Activated CD4-positive, alpha-beta T cell treated with anti-CD3 and anti-CD28 coated beads, Interleukin-2, amount 10 ng/mL, durations not matched to agents 24 days and 14 days (primary cell): ENCODE measurements around the gene EID1. TPM values are rescaled to one million over a fixed set of nuclear protein-coding genes. Genes with fewer than 3 reads are reported as not detected.
"Not testable (repeated sequence)": the region's sequence is repeated elsewhere in the genome, so short reads cannot be mapped to it uniquely, and the experiment has no call there.

ENCODE experiments used
- DNase-seq: peaks from one replicate; pipeline ENCODE4 v3.0.0; 2022
- H3K27ac Mint-ChIP-seq: one replicate; pipeline ENCODE4 v1.8.0; 2022; ENCODE audit warnings: mild to moderate bottlenecking, mixed read lengths
- H3K27me3 Mint-ChIP-seq: one replicate; pipeline ENCODE4 v1.8.0; 2022; ENCODE audit warnings: mixed read lengths
- H3K36me3 Mint-ChIP-seq: one replicate; pipeline ENCODE4 v1.8.0; 2022; ENCODE audit warnings: low read depth, mild to moderate bottlenecking, mixed read lengths
- H3K4me1 Mint-ChIP-seq: one replicate; pipeline ENCODE4 v1.8.0; 2021; ENCODE audit warnings: mixed read lengths
- H3K4me3 Mint-ChIP-seq: one replicate; pipeline ENCODE4 v1.8.0; 2022; ENCODE audit warnings: mild to moderate bottlenecking, moderate library complexity, mixed read lengths
- H3K9me3 Mint-ChIP-seq: one replicate; pipeline ENCODE4 v1.8.0; 2021; ENCODE audit warnings: mixed read lengths
- intact Hi-C: fragments of 100-400 bp; cut with micrococcal nuclease; formaldehyde crosslinking; loops from one replicate; pipeline ENCODE4 v1.15.1; 2023
- total RNA-seq: library from RNA; stranded (reverse); gene quantifications from 2 replicates; pipeline ENCODE4 v1.2.3, GENCODE V29; 2022

The EID1 gene, protein sequence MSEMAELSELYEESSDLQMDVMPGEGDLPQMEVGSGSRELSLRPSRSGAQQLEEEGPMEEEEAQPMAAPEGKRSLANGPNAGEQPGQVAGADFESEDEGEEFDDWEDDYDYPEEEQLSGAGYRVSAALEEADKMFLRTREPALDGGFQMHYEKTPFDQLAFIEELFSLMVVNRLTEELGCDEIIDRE
- total RNA-seq, result 192 and 209 TPM in 2 replicates

DNA sequence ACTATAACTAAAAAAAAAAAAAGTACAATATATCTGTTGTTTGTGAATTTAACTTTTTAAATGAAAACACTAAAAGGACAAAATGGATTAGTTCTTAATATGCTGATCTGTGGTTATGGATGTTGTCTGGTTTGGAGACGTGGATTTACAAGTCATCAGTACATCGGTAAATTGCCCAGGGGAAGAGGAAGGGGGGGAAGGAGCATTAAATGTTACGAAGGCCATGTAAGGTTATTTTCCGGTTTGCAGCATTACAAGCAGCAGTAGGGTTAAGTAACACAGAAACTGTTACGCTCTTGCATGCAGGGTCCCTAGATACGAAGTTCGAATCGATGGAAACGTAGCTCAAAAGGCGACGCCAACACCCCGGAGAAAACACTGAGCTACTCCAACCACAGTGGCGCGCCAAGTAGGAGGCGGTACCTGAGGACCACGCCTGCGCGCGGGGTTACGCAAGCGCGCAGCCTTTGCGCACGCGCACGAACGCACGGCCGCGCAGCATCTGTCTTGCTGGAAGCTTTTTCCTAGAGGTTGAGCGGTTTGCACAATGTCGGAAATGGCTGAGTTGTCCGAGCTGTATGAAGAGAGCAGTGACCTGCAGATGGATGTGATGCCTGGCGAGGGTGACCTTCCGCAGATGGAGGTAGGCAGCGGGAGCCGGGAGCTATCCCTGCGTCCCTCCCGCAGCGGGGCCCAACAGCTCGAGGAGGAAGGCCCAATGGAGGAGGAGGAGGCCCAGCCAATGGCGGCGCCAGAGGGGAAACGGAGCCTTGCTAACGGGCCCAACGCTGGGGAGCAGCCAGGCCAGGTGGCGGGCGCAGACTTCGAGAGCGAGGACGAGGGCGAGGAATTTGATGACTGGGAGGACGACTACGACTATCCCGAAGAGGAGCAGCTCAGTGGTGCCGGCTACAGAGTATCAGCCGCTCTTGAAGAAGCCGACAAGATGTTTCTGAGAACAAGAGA, at the start of gene EID1:
EID1 (plus strand) TSS at position 505 of the 966 bp plus-strand sequence; CDS start at position 548, 43 bp downstream.
- Mint-ChIP-seq H3K36me3 (peaks cover 43% of the 10 kb centered on the region), H3K4me3 (peak within 1 kb of the TSS; percentile 97), H3K27me3 (peaks cover 4% of the 10 kb centered on the region), H3K9me3 (no peaks in the 10 kb centered on the region), H3K27ac (peak within 1 kb of the TSS; percentile 99), H3K4me1 (peaks cover 46% of the 10 kb centered on the region)
- peak; percentile 99 for DNase-seq
- intact Hi-C loops, result loop anchor here (1.0 to 5.0 kb wide), 9 partner anchors 15 to 1477 kb away; partner anchors contain the start of genes CEP152, COPS2, GABPB1 and SECISBP2L

DNA sequence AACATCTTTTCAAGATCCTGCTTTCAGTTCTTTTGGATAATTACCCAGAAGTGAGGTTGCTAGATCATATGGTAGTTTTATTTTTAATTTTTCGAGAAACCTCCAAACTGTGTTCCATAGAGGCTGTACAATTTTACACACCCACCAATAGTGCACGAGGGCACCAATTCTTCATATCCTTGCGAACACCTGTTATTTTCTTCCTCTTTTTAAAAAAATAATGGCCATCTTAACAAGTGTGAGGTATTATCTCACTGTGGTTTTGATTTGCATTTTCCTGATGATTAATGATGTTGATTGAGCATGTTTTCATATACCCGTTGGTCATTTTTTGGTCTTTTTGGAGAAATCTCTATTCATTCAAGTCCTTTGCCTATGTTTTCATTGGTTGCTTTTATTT, 49.5 kb upstream of the EID1 start:
- intact Hi-C loops, result no loop called here
- Mint-ChIP-seq H3K27me3 (peaks cover 3% of the 10 kb centered on the region), H3K36me3 (peaks cover 12% of the 10 kb centered on the region), H3K9me3 (peaks cover 7% of the 10 kb centered on the region), H3K4me1 (peaks cover 2% of the 10 kb centered on the region), H3K4me3 (no peak overlapping the region), H3K27ac (no peak overlapping the region)
- DNase-seq, result no peak

DNA sequence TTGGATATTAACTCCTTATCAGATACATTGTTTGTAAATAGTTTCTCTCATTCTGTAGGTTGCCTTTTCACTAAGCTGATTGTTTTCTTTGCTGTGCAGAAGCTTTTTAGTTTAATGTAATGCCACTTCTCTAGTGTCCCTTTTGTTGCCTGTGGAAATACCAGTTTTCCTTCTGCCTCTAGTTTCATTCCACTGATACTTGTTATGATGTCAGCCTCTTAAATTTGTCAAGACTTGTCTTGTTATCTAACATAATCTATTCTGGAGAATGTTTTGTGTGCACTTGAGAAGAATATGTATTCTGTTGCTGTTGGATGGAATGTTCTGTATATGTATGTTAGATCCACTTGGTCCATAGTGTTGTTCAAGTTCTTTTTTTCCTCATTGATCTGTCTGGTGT, 49.0 kb upstream of the EID1 start:
- H3K27ac Mint-ChIP-seq, result no peak overlapping the region
- intact Hi-C loops, result no loop called here
- H3K36me3 Mint-ChIP-seq, result peaks cover 13% of the 10 kb centered on the region
- H3K4me3 Mint-ChIP-seq, result no peak overlapping the region
- H3K4me1 Mint-ChIP-seq, result peaks cover 2% of the 10 kb centered on the region
- H3K27me3 Mint-ChIP-seq, result peaks cover 2% of the 10 kb centered on the region
- DNase-seq, result no peak
- peaks cover 9% of the 10 kb centered on the region for H3K9me3 Mint-ChIP-seq

DNA sequence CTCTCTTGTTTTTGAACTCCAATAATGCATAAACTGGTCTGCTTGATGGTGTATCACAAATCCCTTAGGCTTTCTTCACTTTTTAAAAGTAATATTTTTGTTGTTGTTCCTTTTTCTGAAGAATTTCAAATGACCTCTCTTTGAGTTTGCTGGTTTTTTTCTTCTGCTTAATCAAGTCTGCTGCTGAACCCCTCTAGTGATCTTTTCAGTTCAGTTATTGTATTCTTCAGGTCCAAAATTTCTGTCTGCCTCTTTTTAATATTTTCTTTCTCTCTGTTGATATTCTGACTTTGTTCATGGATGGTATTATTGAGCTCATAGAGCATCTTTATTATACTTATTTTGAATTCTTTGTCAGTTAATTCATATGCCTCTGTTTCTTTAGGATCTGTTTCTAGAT, 45.3 kb upstream of the EID1 start:
- no peak overlapping the region for H3K27ac Mint-ChIP-seq
- H3K27me3 Mint-ChIP-seq, result peaks cover 3% of the 10 kb centered on the region
- peaks cover 11% of the 10 kb centered on the region for H3K9me3 Mint-ChIP-seq
- H3K36me3 Mint-ChIP-seq, result peaks cover 17% of the 10 kb centered on the region
- DNase-seq, result no peak
- H3K4me1 Mint-ChIP-seq, result no peaks in the 10 kb centered on the region
- H3K4me3 Mint-ChIP-seq, result no peak overlapping the region
- intact Hi-C loops, result no loop called here

DNA sequence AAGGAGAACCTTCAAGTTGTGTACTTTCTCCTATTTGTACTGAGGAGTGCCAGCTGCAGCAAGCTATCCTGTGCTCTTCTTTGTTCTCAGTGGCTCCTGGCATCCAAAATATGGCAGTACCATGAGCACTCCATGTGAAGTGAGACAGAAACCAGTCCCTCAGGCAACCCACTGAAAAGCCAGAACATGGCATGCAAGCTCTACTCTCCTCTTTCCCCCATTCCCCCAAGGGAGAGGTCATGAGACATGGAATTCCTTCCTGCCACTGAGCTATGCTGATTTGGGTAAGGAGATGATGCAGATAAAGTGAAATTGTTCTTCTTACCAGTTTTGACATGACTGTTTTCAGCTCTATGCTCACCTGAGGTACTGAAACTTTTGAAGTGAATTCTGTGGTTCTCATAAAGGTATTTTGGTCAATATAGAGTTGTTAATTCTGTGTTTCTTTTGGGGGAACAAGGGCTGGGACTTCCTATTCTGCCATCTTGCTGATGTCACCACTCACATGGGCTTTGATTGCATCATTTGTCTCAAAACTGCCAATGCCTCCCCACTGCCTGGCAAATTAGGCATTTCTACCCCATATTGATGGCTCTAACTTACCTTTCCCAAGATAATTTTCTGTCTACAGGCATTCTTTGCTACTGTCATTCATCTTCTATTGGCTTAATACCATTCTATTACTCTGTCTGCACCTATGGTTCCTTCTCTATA, 44.3 kb upstream of the EID1 start:
- Mint-ChIP-seq H3K4me3 (no peak overlapping the region), H3K4me1 (no peaks in the 10 kb centered on the region), H3K27me3 (peaks cover 4% of the 10 kb centered on the region), H3K36me3 (peaks cover 18% of the 10 kb centered on the region), H3K27ac (no peak overlapping the region), H3K9me3 (peaks cover 11% of the 10 kb centered on the region)
- no peak for DNase-seq
- intact Hi-C loops, result no loop called here

DNA sequence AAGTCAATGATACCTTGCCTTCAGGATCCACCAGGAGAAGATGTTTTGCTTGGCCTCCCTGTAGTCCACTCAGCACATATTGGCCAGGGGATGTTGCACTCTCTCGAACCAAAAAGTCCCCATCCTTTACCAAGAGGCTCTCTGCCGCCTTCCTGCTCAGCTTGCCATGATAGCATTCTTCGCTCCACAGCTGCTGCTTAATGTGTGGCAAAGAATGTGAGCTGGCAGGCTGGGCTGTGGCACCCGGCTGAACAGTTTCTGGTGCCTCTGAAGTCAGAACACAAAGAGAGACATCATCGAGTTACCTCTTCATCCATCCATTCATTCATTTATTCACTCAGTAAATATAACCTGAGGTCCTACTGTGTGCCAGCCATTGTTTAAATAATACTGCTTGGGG, 43.2 kb upstream of the EID1 start:
- peaks cover 11% of the 10 kb centered on the region for H3K9me3 Mint-ChIP-seq
- H3K27ac Mint-ChIP-seq, result no peak overlapping the region
- intact Hi-C loops, result no loop called here
- H3K36me3 Mint-ChIP-seq, result peaks cover 20% of the 10 kb centered on the region
- H3K4me1 Mint-ChIP-seq, result no peaks in the 10 kb centered on the region
- H3K4me3 Mint-ChIP-seq, result no peak overlapping the region
- peaks cover 6% of the 10 kb centered on the region for H3K27me3 Mint-ChIP-seq
- DNase-seq, result no peak

DNA sequence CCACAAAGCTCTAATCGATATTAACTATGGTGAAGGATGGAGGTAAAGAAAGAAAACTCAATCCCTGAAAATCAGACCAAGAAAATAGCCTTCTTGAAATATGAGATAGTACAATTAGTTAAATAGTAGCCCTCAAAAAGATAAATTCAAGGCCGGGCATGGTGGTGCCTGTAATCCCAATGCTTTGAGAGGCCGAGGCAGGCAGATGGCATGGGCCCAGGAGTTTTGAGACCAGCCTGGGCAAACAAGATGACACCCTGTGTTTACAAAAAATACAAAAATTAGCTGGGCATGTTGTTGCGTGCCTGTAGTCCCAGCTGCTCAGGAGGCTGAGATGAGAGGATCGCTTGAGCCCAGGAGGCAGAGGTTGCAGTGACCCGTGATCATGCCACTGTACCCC, 35.4 kb upstream of the EID1 start:
- no peak overlapping the region for H3K27ac Mint-ChIP-seq
- H3K36me3 Mint-ChIP-seq, result peaks cover 6% of the 10 kb centered on the region

DNA sequence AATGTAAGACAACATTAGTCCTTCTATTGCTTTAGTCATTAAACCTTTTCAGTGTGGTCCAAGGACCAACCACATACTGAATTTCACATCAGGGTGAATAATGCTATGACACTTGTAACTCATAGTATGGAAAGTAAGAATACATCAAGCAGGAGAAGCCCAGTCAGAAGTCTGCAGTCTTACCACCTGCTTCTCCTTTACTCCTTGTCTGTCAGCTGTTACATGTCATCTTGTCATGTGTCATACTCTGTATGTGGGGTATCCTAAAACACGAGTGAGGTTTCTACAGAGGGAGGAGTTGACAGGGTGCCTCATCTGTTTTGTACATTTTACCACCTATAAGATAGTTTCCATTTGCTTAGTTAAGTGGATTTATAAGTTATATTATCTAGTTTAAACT, 32.8 kb upstream of the EID1 start:
- no peaks in the 10 kb centered on the region for H3K9me3 Mint-ChIP-seq

More for the DNA sequence above, 35.4 kb upstream of the EID1 start:
- H3K4me1 Mint-ChIP-seq, result no peaks in the 10 kb centered on the region
- H3K27me3 Mint-ChIP-seq, result peaks cover 6% of the 10 kb centered on the region
- H3K9me3 Mint-ChIP-seq, result no peaks in the 10 kb centered on the region
- intact Hi-C loops, result no loop called here
- no peak overlapping the region for H3K4me3 Mint-ChIP-seq
- no peak for DNase-seq

DNA sequence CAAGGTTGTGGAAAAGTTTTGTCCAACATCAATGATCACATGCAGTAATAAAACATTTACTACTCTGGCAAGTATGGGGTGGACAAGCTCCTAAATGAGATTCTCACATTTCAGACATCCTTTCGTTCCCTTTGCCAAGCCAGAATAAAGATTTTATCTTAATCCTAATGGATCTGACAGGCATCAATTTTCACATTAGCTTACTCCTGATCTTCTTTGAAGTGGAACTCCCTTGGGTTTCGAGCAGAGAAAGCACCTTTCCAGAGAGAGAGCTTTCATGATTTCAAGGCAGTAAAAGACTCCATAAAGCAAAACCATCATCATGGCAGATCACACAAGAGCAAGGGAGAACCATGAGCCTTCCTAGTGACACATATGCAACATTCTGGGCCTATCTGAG, 27.3 kb upstream of the EID1 start:
- no peaks in the 10 kb centered on the region for H3K4me1 Mint-ChIP-seq
- intact Hi-C loops, result no loop called here
- no peak overlapping the region for H3K4me3 Mint-ChIP-seq
- H3K36me3 Mint-ChIP-seq, result peaks cover 7% of the 10 kb centered on the region
- H3K27me3 Mint-ChIP-seq, result peaks cover 8% of the 10 kb centered on the region
- no peak for DNase-seq
- no peaks in the 10 kb centered on the region for H3K9me3 Mint-ChIP-seq
- H3K27ac Mint-ChIP-seq, result no peak overlapping the region

More for the DNA sequence above, 32.8 kb upstream of the EID1 start:
- H3K36me3 Mint-ChIP-seq, result peaks cover 2% of the 10 kb centered on the region
- no peak for DNase-seq
- H3K27ac Mint-ChIP-seq, result no peak overlapping the region
- no peak overlapping the region for H3K4me3 Mint-ChIP-seq
- peaks cover 1% of the 10 kb centered on the region for H3K27me3 Mint-ChIP-seq
- no peaks in the 10 kb centered on the region for H3K4me1 Mint-ChIP-seq
- intact Hi-C loops, result no loop called here

DNA sequence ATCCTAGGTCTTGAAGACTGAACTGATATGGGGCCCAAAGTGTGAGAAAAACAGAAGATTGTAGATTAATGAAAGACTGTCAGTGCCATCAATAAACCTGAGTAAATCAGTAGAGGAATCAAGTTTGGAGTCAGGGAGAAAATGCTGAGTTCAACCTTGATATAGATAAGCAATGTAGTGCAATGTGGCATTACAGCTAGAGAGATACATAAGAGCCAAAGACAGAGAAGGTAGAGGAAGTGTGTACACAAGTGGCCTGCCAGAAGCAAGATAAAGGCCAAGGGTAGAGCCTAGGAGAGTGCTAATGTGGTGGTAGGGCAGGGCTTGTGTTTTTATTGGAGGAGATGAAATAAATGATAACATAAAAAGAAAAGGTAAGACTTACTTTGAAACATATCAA, 26.0 kb upstream of the EID1 start:
- Mint-ChIP-seq H3K27ac (no peak overlapping the region), H3K36me3 (peaks cover 7% of the 10 kb centered on the region), H3K9me3 (no peaks in the 10 kb centered on the region), H3K27me3 (peaks cover 9% of the 10 kb centered on the region), H3K4me3 (no peak overlapping the region), H3K4me1 (no peaks in the 10 kb centered on the region)
- no peak for DNase-seq
- intact Hi-C loops, result no loop called here

DNA sequence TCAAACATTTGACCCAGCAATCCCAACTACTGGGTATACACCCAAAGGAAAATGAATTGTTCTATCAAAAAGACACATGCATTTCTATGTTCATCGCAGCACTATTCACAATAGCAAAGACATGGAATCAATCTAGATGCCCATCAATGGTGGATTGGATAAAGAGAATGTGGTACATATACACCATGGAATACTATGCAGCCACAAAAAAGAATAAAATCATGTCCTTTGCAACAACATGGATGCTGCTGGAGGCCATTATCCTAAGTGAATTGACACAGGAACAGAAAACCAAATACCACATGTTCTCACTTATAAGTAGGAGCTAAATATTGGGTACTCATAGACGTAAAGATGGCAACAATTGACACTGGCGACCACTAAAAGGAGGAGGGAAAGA, 23.5 kb upstream of the EID1 start:
- H3K4me3 Mint-ChIP-seq, H3K4me1 Mint-ChIP-seq, H3K36me3 Mint-ChIP-seq, H3K9me3 Mint-ChIP-seq, H3K27me3 Mint-ChIP-seq, H3K27ac Mint-ChIP-seq, DNase-seq, intact Hi-C loops: not testable (repeated sequence)

DNA sequence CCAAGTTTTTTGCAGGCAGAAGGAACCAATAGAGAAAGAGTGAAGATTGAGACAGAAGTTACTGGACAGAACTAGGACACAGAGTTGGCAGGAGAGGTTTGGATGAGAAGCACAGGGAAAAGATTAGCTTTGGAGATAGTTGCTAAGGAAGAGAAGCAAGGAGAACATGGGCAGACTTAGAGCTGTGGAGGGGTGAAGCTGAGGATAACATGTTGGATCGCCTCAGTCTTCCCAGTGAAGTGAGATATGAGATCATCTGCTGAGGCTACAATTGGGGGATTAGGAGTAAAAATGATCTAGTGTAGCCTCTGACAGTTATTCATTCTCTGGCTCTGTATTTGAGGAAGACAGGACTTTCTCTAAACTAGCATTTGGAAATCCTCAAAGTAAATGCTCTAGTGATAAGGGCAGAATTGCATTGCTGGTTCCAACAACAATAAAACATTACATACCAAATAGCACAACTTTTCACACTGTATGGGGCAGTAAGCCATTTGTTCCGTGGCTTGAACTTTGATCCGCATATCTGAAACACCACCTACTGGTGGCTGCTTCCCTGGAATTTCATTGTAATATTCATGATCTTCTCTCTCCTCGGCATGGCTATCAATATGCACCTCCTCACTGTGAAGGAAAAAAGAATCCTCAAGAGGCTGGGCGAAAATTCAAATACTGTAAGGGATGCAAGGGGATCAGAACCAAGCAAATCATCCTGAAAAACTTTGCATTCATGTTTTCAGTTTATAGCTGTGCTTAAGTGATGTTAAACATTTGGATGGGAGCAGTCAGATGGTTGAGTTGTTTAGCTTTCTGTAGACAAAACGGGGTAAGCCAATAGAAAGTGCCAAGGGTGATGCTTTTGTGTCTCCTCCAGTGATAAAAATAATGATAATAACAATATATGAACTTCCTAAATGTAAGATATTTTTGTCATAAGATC, 22.2 kb upstream of the EID1 start:
- Mint-ChIP-seq H3K4me3 (no peak overlapping the region), H3K4me1 (peaks cover 6% of the 10 kb centered on the region), H3K9me3 (no peaks in the 10 kb centered on the region), H3K36me3 (peaks cover 5% of the 10 kb centered on the region), H3K27me3 (peaks cover 11% of the 10 kb centered on the region), H3K27ac (no peak overlapping the region)
- DNase-seq, result no peak
- intact Hi-C loops, result no loop called here

DNA sequence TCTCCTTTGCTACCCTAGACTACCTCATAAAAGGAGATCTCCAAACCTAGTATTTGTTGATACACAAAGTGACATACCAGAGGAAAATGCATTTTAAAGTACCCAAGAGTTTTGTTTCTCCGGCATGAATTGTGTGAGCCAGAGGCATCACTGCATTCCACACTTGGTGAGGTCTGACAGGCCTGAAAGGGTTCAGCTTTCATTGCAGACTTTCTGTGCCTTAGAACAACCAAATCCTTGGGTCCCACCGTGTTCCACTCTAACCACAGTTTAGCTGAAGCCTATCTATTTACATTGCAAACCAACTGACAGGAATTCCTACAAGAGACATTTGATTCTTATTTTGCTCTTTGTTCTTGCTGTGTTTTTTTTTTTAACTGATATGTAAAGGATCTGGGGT, 21.0 kb upstream of the EID1 start:
- Mint-ChIP-seq H3K4me1 (peaks cover 7% of the 10 kb centered on the region), H3K27ac (no peak overlapping the region), H3K27me3 (peaks cover 11% of the 10 kb centered on the region), H3K36me3 (peaks cover 5% of the 10 kb centered on the region), H3K9me3 (no peaks in the 10 kb centered on the region), H3K4me3 (no peak overlapping the region)
- DNase-seq, result no peak
- intact Hi-C loops, result no loop called here
